HCT116 (cell line): ENCODE results near the gene FMN1. TPM values are rescaled to one million over a fixed set of nuclear protein-coding genes. Genes with fewer than 3 reads are reported as not detected.

ENCODE experiments used
- ATAC-seq: fragments of 200-7000 bp; cut with Tn5 transposase; 2 replicates; pipeline ENCODE4 v1.9.1; 2020; ENCODE audit warnings: mild to moderate bottlenecking, moderate library complexity
- BruUV-seq: library from RNA; stranded (reverse); fragments of 400-500 nt; replicated peaks from 2 replicates; lab custom pipeline; 2021; lab: Mats Ljungman, UMichigan
- CTCF ChIA-PET: fragments of 300-600 bp; sonication (Branson Sonifier 250); formaldehyde crosslinking; loops from one replicate; lab custom pipeline; 2021; ENCODE audit warnings: antibody characterized with exemption; lab: Charles Lee
- POLR2A ChIA-PET: fragments of 300-600, 350-600 bp; sonication (Branson Sonifier 250); formaldehyde crosslinking; loops from one replicate; lab custom pipeline; 2021; ENCODE audit warnings: antibody characterized with exemption; lab: Charles Lee
- RAD21 ChIA-PET, 2 experiments: fragments of 300-600 bp; sonication (Branson Sonifier 250); formaldehyde crosslinking; loops; one replicate each; lab custom pipeline; 2023; ENCODE audit warnings: low total read pairs in 2 of 2; ENCODE audit not compliant: uncharacterized antibody in 2 of 2, unreplicated experiment in 2 of 2, low non-redundant PET in 1 of 2; lab: Charles Lee
- DNase-seq: peaks from one replicate; pipeline ENCODE4 v3.0.0-alpha.2; 2010; ENCODE audit warnings: low read depth, low spot score
- H2AFZ ChIP-seq: fragments of 200-600 bp; shearing (Covaris generic), sonication (generic); 2 replicates; pipeline ENCODE4 v1.6.1; 2017; ENCODE audit warnings: low read depth, mixed run types, mixed read lengths, antibody characterized with exemption, low read length; ENCODE audit not compliant: poor library complexity, severe bottlenecking
- H3K27ac ChIP-seq: 2 replicates; pipeline ENCODE4 v1.5.1; 2012; ENCODE audit warnings: low read depth, low read length
- H3K27me3 ChIP-seq: fragments of 200-600 bp; sonication (generic); 2 replicates; pipeline ENCODE4 v1.6.1; 2016; ENCODE audit warnings: mixed run types, low read length, mixed read lengths; ENCODE audit not compliant: insufficient read depth
- H3K36me3 ChIP-seq, 2 experiments: fragments of 200-500 bp in 1 of 2; fragments of 200-600 bp in 1 of 2; sonication (Bioruptor generic) in 1 of 2; sonication (generic) in 1 of 2; 2 replicates each; pipeline versions ENCODE4 v1.5.1 to v1.6.1; 2014 to 2016; ENCODE audit warnings: low read length in 2 of 2, inconsistent platforms in 1 of 2, mixed read lengths in 1 of 2, mixed run types in 1 of 2; ENCODE audit not compliant: insufficient read depth in 2 of 2, control insufficient read depth in 1 of 2
- H3K4me1 ChIP-seq, 2 experiments: fragments of 200-600 bp in 1 of 2; sonication (generic) in 1 of 2; 2 replicates each; pipeline versions ENCODE4 v1.5.1 to v1.6.1; 2012 to 2017; ENCODE audit warnings: low read length in 2 of 2, inconsistent platforms in 1 of 2, mild to moderate bottlenecking in 1 of 2, mixed read lengths in 1 of 2, mixed run types in 1 of 2, moderate library complexity in 1 of 2; ENCODE audit not compliant: insufficient read depth in 2 of 2, control insufficient read depth in 1 of 2
- H3K4me2 ChIP-seq: fragments of 200-600 bp; sonication (generic); 2 replicates; pipeline ENCODE4 v1.6.1; 2017; ENCODE audit warnings: mixed run types, low read length, mixed read lengths
- H3K4me3 ChIP-seq, 2 experiments: fragments of 200-600 bp in 1 of 2; sonication (generic) in 1 of 2; replicated peaks in 1 of 2; 2 replicates each; pipeline ENCODE4 v1.5.1; 2011 to 2016; ENCODE audit warnings: low read length in 2 of 2, control low read depth in 1 of 2, low read depth in 1 of 2, mild to moderate bottlenecking in 1 of 2, mixed read lengths in 1 of 2, mixed run types in 1 of 2
- H3K79me2 ChIP-seq: fragments of 200-600 bp; sonication (generic); 2 replicates; pipeline ENCODE4 v1.6.1; 2017; ENCODE audit warnings: mild to moderate bottlenecking, mixed run types, low read length, moderate library complexity, mixed read lengths; ENCODE audit not compliant: insufficient read depth
- H3K9ac ChIP-seq: fragments of 200-600 bp; sonication (generic); 2 replicates; pipeline ENCODE4 v1.6.1; 2016; ENCODE audit warnings: low read length, mixed read lengths
- H3K9me2 ChIP-seq: fragments of 200-600 bp; sonication (generic), shearing (Covaris generic); 2 replicates; pipeline ENCODE4 v1.6.1; 2017; ENCODE audit warnings: mixed run types, mild to moderate bottlenecking, moderate library complexity; ENCODE audit not compliant: insufficient read depth
- H3K9me3 ChIP-seq, 2 experiments: fragments of 200-500 bp in 1 of 2; fragments of 200-600 bp in 1 of 2; sonication (Bioruptor generic) in 1 of 2; sonication (generic) in 1 of 2; 2 replicates each; pipeline ENCODE4 v1.6.1; 2014 to 2017; ENCODE audit warnings: low read length in 2 of 2, mixed read lengths in 2 of 2, inconsistent platforms in 1 of 2, low read depth in 1 of 2, mild to moderate bottlenecking in 1 of 2, mixed run types in 1 of 2, moderate library complexity in 1 of 2; ENCODE audit not compliant: control insufficient read depth in 1 of 2, insufficient read depth in 1 of 2
- H4K20me1 ChIP-seq: fragments of 200-600 bp; sonication (generic), shearing (Covaris generic); 2 replicates; pipeline ENCODE4 v1.6.1; 2017; ENCODE audit warnings: mixed run types, mild to moderate bottlenecking, moderate library complexity; ENCODE audit not compliant: insufficient read depth
- CBX3 ChIP-seq: IDR thresholded peaks from 2 replicates; pipeline ENCODE4 v1.6.1; 2012; ENCODE audit warnings: low read depth
- EZH2 ChIP-seq: fragments of 200-600 bp; sonication (generic); IDR thresholded peaks from 2 replicates; pipeline ENCODE4 v1.6.1; 2017; ENCODE audit warnings: antibody characterized with exemption, mixed run types
- EZH2phosphoT487 ChIP-seq: fragments of 200-600 bp; IDR thresholded peaks from 2 replicates; pipeline ENCODE4 v1.6.1; 2018; ENCODE audit warnings: antibody characterized with exemption, borderline replicate concordance
- FOSL1 ChIP-seq: IDR thresholded peaks from 2 replicates; pipeline ENCODE4 v1.6.1; 2012; ENCODE audit warnings: low read depth
- JUND ChIP-seq: IDR thresholded peaks from 2 replicates; pipeline ENCODE4 v1.6.1; 2012
- POLR2A ChIP-seq: IDR thresholded peaks from 2 replicates; pipeline ENCODE4 v1.7.0; 2011; ENCODE audit warnings: borderline replicate concordance; ENCODE audit not compliant: insufficient read depth, insufficient read length; ENCODE audit errors: extremely low read depth
- SP1 ChIP-seq: IDR thresholded peaks from 2 replicates; pipeline ENCODE4 v1.6.1; 2012; ENCODE audit warnings: low read depth
- YY1 ChIP-seq: IDR thresholded peaks from 2 replicates; pipeline ENCODE4 v1.6.1; 2011; ENCODE audit warnings: low read length, low read depth, moderate library complexity, mild to moderate bottlenecking; ENCODE audit not compliant: insufficient replicate concordance; ENCODE audit errors: extremely low read depth
- ZNF274 ChIP-seq: fragments of 200-500 bp; sonication (Bioruptor generic); IDR thresholded peaks from 2 replicates; pipeline ENCODE4 v1.6.1; 2014; ENCODE audit warnings: mild to moderate bottlenecking, low read depth, low read length, inconsistent platforms
- intact Hi-C: fragments of 100-400 bp; cut with micrococcal nuclease; formaldehyde crosslinking; loops from 2 replicates; pipeline ENCODE4 v1.10.0; 2022
- total RNA-seq: library from RNA; stranded (reverse); gene quantifications from one replicate; pipeline ENCODE4 v1.2.1, GENCODE V29; 2021; ENCODE audit not compliant: unreplicated experiment
- TF ChIP-seq, protein P1 (sequence below): IDR thresholded peaks from 2 replicates; pipeline ENCODE4 v1.6.1; 2012

FMN1 gene
- total RNA-seq, 1 experiment from 2014 or later = 0.39 TPM

DNA sequence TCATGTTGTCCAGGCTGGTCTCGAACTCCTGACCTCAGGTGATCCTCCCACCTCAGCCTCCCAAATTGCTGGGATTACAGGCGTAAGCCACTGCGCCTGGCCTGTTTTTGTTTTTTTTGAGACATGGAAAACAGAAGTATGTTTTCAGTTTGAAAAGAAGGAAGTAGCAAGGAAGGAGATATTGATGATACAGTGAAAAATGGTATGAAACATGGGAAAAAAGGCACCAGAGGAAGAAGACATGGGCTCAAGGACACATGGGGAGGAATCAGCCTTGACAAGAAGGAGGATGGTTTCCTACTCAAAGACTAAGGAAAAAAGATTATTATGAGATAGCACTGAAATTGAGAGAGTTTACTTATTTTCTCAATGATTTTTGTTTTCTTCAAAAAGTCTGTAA is 30.7 kb downstream of the FMN1 start:
- ChIA-PET RAD21 (no interaction called here), CTCF (interaction anchor here (0.5 to 1.4 kb wide), 2 partner anchors 38 to 1872 kb away, joined by 3 to 4 read pairs; no protein-coding TSS in a partner anchor), POLR2A (no interaction called here)
- TF ChIP-seq EZH2 = no peak
- no peak for TF ChIP-seq POLR2A
- no peak for TF ChIP-seq ZNF274
- TF ChIP-seq EZH2phosphoT487 = no peak
- TF ChIP-seq YY1 = no peak
- TF ChIP-seq SP1 = no peak
- intact Hi-C loops = no loop called here
- H3K79me2 ChIP-seq = no peaks in the 10 kb centered on the region
- no peak overlapping the region for H3K4me3 ChIP-seq
- no peak overlapping the region for H3K9ac ChIP-seq
- no peak overlapping the region for H3K4me2 ChIP-seq
- DNase-seq (no peak), ATAC-seq (no peak)
- no peaks in the 10 kb centered on the region for H3K9me2 ChIP-seq
- H4K20me1 ChIP-seq = no peaks in the 10 kb centered on the region
- no peaks in the 10 kb centered on the region for H3K36me3 ChIP-seq
- no peaks in the 10 kb centered on the region; a peak in 1 of 4 replicates for H3K4me1 ChIP-seq
- H3K9me3 ChIP-seq = no peaks in the 10 kb centered on the region
- BruUV-seq = no TSS peak
- H2AFZ ChIP-seq = no peak overlapping the region
- no peak overlapping the region for H3K27ac ChIP-seq
- H3K27me3 ChIP-seq = no peaks in the 10 kb centered on the region

DNA sequence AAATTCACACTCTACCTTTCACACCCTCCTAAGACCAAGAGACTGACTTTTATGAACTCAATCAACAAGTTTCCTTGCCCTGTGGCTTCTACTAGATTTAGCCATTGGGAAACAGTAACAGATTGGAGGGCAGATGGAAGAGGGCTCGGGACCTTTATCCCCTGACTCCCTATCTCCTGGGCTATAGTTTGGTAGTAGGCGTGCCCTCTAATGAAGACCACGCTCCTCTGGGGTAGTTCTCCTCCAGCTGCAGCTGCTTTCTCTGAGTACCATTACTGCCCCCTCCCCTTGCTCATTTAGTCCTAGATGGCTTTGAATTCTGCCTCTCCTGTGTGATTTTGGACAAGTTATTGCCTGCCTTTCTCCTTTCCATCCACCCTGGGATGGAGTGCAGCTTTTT is 33.3 kb downstream of the FMN1 start:
- no peak overlapping the region for H3K4me2 ChIP-seq
- H2AFZ ChIP-seq = no peak overlapping the region
- RAD21 ChIA-PET = no interaction called here
- no peak overlapping the region for H3K27ac ChIP-seq
- no peak for DNase-seq
- intact Hi-C loops = no loop called here
- H3K9ac ChIP-seq = no peak overlapping the region
- BruUV-seq = no TSS peak
- H3K9me3 ChIP-seq = no peaks in the 10 kb centered on the region
- no peaks in the 10 kb centered on the region for H3K79me2 ChIP-seq
- TF ChIP-seq CBX3 (no peak), JUND (no peak), ZNF274 (no peak), FOSL1 (no peak)
- TF ChIP-seq, protein P1, sequence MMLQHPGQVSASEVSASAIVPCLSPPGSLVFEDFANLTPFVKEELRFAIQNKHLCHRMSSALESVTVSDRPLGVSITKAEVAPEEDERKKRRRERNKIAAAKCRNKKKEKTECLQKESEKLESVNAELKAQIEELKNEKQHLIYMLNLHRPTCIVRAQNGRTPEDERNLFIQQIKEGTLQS = no peak
- TF ChIP-seq, all 23 proteins: peak for 0
- no peaks in the 10 kb centered on the region for H3K27me3 ChIP-seq
- no peak for ATAC-seq
- no peaks in the 10 kb centered on the region for H3K9me2 ChIP-seq
- POLR2A ChIA-PET = no interaction called here
- no peaks in the 10 kb centered on the region; a peak in 1 of 4 replicates for H3K4me1 ChIP-seq
- no peaks in the 10 kb centered on the region for H4K20me1 ChIP-seq
- H3K4me3 ChIP-seq = no peak overlapping the region
- no peaks in the 10 kb centered on the region for H3K36me3 ChIP-seq
- CTCF ChIA-PET = no interaction called here
